HG03558 (cell line): Measurements from ENCODE around the gene TWIST2.

Experiments used
- ATAC-seq: cut with Tn5 transposase; IDR thresholded peaks from one replicate; pipeline ENCODE4 v1.9.1; 2021; ENCODE audit warnings: moderate number of reproducible peaks; ENCODE audit not compliant: unreplicated experiment; ENCODE audit errors: extremely low read depth

Gene TWIST2

DNA sequence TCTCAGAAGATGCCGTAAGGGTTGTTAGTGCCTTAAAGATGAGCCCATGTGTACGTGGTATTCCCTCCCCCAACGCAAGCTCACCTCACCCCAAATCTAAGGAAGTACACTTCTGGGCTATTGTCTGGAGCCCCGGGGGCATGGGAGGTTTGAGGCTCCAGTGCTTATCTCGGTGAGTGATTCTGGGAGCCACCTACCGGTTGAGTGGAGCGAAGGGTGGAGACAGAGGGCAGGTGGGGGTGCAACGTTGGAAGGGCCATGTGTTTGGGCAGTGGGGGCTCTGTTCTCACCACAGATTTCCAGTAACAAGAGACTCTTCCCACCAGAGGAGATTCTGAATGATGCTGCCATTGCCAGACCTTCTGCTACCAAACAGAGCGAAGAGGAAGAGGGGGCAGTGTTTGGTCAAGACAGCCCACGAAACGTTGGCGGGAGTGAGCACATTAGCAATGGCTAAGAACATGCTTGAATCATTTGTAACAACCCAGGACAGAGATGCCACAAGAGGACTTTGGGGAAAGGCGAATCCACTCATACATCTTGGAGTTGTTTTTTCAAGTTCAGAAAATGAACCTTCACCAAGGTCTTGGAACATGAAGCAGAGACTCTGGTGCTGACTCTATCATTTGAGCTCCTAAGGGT lies 38.7 kb downstream of the TWIST2 start:
- no peak for ATAC-seq

DNA sequence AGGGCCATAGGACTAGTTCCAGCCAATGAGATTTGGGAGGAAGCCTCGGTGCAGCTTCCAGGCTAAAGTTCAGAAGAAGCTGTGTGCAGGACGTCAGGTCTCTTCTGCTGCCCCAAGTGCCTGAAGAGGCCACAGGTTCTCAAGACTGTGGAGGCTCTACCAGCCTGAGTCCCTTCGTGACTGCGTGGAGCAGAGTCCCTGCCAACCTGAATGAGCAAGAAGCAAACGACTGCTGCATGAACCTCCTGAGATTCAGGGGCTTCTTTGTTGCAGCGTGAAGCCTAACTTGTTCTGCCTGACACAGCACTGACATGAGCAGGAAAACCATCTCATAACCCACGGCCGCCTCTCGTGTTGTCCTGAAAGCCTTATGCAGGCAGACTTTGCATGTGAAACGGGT lies 39.7 kb downstream of the TWIST2 start:
- ATAC-seq = no peak

DNA sequence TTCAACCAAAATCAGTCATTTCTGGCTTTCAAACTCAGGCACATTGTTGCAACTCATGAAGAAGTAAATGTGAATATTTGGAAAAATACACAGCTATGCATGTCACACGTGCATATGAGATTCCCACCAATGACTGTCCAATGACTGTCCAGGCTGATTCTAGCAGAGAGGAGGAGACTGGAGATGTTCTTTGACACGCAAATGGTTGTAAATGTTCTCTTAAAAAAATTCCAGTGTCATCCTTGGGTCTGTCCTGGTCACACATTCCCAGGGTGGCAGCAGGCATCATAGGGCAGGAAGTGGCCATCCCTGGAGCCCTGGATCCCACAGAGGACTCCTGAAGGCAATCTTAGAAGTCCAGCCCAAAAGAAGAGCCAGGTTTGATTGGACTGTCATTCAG lies 40.9 kb downstream of the TWIST2 start:
- no peak for ATAC-seq

DNA sequence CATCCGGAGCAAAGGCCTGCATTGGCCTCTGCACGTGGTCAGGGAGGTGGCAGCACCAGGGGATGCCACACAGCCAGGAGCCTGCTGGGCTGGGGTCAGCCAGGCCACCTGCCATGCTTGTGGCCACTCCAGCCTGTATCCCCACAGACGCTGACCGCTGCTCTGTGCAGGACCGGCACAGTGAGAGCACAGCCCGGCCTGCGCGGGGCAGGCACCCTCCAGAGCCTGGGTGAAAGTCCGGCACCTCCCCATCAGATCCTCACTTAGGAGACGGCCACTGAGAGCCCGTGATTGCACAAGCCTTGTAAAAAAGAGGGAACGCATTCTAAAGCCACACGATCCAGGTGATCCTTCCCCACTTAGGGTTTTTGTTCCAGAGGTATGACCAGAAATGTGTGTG lies 42.2 kb downstream of the TWIST2 start:
- ATAC-seq = no peak

DNA sequence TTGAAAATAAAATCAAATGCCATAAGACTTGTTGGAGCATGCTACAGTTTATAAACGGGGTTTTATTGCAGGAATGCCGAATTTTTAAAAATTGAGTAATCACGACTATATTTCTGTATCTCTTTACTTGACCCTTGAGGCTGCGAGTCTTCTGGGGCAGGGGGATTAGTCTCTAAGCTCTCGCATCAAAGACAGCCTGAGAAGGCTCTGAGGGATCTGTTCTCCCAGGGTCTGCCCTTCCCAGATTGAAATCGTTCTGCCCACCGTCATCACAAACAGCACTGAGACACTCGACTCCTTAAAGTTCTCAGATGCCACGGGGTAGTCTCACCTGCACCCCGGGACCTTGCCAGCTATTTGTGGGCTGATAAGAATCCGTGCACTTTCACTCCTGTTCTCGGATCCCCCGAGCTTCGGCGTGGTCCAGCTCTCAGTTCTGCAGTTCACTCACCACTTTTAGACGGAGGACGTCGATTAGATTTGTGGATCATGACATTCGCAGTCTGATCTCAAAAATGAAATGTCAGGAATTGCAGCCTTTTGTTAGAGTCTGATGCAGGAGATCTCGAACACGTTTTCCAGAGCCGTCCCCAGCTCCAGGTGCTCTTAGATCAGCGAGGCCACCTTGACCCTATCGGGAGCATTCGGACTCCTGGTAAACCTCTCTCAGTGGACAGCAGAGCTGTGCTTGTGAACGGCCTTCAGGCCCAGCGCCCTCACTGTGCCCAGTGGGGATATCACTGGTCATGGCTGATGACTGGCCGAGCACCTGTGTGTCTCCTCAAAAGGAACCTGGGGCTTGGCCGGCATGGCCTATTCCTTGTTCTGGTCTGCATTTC lies 43.0 kb downstream of the TWIST2 start:
- ATAC-seq = no peak

DNA sequence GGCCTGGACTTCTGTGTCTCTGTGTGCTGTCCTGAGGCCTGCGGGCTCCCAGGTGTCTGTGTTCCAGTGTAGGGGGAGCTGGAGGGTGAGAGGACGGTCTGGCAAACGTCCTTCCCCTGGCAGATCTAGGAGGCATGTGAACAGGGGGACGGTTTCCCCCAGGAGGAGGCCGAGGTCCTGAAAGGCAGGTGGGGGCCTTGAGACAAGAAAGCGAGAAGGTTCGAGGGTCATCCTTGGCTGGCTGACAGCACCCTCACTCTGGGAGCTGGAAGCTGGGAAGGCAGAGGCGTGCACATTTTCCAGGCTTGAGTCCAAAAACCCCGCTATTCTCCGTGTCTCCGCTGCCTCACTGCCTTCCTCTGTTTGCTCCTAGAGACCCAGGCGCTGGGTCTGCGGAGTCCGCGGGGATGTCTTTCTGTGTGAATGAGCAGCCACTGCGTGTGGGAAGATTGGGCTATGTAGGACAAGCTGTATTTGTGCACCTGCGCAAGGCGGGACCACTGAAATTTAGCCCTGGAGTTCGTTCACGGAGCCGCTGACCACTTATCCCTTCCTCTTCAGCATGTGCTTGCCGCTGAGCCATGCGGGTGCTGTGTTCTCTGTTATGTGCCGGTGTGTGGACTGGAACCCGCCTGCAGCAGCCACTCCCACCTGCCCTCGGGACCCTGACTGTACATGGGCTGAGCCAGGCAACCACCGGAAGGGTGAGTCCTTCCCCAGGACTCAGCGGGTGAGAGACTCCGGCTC lies 43.7 kb downstream of the TWIST2 start:
- no peak for ATAC-seq

DNA sequence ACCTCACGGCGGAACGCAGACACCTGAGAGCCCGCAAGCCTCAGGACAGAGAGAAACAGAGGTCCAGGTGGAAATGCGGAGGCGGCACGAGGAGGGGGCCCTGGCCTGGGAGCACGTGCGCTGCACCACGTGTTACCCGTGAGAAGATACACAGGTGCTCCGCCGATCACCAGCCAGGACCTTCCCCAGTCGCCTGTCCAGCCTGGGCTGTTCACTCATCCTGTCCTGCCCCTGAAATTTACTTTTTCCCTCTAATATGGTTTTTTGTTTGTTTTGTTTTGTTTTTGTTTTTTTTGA lies 44.3 kb downstream of the TWIST2 start:
- ATAC-seq = no peak

DNA sequence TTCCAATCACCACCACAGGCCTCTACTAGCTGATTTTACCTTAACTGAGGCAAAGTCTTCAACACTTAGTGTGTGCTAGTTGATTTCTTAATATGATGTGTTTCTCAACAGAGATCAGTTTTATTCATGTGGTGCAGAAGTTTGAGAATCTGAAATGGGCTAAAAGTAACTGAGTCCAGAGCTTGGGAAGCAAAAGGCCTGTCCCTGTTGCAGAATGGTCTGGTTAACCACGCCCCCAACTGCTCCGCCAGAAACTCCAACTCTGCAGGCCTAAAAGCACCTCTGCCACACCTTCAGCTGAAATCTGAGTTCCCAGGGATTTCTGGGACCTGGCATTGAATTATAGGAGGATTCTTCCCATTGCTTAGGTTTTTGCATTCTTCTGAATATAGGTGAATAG lies 44.9 kb downstream of the TWIST2 start:
- no peak for ATAC-seq

DNA sequence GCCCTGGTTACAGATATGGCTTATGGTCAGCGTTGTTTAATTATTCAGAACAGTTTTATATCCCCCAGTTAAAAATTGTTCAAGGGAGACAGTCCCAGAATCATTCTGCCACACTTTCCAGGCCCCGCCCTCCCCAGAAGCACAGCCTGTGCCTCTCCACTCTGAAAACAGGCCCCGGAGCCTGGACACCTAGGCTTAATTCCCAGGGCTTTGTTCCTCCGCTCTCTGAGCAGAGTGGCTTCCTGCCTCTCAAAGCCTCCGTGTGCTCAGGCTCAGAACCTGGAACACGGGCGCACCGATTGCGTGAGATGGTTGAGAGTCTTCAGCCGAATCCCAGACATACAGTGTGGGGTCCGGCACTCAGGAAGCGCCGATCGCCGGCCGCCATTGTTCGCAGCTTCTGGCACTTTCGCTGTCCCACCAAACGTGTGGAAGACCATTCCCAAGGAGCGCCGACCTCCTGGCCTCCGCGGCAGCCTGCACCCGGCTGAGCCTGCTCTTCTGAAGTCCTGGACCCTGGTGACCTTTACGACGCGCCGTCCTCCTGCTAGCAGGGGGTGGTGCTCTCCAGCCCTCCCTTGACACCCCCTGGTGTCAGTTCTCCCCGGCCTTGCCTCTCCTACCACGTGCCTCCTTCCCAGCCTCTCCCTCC lies 45.6 kb downstream of the TWIST2 start:
- no peak for ATAC-seq

DNA sequence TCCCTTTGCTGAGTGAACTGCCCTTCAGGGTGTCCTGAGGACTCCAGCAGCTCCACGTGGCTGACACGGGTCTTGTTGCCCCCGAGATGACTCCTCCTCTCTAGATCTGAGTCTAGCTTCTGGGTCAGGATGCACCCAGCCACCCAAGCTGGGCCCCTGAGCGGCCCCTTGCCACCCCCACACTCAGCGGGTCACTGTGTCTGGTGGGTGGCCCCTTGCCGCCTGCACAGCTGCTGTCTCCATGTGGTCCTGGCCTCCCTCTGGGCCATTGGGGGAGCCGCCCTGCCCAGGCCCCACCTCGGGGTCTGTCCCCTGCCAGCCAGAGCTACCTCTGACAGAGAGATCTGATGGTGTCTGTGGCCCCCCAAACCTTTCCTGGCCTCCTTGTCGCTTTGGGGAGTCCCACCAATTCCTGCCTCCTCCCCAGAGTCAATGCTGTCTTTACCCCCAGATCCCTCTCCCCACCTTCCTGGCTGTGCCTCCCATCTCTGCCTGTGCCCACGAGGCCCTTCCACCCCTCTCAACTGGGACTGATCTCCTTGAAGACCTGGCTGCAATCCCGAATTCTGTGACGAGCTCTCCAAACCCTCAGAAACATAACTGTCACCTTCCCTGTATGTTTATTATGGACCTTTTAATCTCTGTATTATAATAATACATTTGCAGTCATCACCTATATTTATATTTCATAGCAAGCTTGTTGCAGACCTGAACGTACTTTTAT lies 46.5 kb downstream of the TWIST2 start:
- ATAC-seq = no peak

DNA sequence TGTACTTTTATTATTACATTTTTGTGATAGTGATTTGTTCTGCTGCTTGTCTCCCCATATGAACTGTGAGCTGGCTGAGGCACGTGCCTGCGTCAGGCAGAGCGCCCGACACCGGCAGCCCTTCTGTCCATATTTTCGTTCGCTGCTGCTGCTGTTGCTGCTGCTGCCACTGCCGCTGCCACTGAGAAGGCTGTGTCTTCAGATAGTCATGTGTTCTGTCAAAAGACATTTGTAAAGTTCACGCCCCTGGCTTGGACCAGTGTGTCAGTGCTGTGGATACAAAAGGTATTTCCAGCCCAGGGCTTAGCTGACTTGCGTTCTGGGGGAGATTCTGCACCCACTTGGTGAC lies 47.0 kb downstream of the TWIST2 start:
- ATAC-seq = no peak

DNA sequence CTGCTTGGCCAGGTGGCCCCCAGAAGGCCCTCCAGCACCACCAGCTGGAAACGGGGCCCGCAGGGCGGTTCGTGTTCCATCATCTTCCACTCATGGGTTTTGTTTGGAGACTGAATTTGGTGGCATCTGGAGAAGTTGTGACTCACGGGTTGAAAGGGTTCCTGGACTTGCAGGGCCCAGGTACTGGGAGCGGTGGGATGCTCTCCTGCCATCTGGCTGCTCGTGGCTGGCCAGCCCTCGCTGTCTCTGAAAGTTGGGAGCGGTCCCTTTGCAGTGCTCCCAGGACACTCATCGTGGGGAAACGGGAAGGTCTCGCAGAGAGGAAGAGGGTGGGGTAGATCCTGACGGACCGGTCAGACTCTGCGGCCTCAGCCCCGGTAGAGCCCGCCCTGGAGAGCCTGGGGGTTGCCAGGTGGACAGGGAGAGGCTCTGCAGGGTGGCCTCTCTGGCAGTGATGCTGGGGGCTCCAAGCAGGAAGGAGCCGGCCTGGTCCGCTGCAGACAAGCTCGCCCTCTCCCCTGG lies 47.5 kb downstream of the TWIST2 start:
- ATAC-seq = no peak

DNA sequence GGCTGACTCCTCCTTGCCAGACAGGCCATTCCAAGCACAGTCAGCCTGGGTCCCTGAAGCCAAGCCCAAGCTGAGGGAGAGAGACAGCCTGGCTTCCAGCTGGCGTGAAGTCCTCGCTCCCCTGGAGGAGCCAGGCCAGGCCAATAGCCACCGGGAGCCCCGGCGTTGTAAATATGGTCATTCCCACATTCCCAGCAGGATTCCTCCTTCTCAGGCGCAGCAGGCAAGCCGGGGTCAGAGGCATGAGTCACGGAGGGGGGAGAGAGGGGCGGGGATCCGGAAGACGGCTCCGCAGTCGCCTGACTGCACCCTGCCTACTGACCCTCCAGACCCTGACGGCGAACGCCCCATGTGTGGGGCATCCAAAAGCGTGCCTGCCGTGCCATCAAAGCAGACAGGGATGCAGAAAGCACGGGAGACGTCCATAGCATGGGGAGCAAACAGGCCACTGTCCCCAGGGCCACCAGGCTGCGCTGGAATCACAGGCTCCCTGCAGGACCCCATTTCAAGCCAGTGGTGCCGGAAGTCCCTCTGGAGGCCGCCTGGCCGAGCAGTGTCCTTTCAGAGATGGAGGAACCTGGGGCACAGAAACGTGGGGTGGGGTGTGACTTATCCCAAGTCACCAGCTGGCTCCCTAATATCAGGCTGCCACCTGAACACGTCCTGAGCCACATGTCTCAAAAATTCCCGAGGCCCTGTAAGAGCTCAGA lies 48.2 kb downstream of the TWIST2 start:
- no peak for ATAC-seq

DNA sequence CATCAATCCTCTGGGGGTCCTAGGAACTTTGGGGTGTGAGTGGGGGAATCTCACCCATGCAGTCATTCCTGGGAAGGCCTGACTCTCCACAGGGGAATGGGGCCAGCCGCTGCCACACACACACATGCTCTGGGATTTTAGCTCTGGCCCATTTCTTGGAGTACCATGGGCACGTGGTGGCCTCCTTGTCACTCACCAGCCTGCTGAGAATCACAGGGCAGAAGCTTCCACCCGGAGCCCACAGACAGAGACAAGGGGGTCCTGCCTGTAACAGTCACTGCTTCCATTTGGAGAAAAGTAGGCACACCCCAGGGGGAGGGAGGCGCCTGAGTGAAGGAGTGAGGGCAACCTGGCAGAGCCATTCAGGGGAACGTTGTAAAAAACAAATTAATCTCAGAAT lies 48.8 kb downstream of the TWIST2 start:
- no peak for ATAC-seq

DNA sequence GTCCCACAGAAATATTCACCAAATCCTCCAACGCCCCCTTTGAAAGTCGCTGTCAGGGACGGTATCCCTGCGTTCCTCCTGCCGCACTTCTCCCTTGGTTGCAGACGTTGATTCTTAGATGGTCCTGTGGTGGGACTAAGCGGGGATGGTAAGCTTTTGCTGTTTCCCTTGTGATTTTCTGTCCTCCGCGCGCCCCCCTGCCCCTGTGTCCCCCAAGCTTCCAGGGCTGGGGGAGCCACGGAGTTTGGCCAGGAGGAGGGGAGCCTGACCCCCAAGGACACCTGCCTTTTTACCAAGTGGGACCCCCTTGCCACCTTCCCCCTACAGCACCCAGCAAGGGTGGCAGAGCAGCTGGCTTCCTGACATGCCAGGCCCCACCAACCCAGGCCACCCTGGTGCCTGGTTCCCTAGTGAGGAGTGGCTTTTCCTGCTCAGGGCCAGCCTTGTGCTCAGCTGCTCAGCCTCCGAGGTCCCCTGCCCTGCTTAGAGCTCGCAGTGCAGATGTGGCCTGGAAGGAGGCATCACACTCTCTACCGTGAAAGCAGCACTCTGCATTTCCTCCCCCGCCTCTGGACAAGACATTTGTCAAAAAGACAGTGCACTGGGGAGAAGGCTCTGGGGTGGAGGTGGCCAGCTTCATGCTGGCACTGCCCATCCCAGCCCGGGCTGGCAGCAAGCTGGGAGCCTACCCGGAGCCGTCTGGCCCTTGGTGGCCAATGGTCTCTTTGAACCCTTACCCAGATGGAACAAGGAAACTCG lies 49.4 kb downstream of the TWIST2 start:
- ATAC-seq = no peak

DNA sequence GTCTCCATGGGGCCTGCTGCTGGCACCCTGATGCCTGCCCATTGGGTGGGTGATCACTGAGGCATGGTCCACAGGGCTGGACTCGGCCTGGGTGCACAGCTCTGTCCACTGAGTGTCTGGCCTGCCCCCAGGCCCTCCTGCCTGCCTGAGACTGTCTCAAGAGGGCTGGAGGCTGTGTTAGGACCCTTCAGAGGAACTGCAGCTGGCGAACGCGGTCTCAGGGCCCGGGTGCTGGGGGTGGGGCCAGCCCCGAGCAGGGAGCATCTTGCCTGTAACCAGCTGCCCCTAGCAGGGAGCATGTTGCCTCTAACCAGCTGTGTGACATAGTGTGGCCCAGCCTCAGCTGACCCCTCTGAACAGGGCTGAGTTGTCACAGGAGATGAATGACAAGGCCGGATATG lies 50.0 kb downstream of the TWIST2 start:
- no peak for ATAC-seq

DNA sequence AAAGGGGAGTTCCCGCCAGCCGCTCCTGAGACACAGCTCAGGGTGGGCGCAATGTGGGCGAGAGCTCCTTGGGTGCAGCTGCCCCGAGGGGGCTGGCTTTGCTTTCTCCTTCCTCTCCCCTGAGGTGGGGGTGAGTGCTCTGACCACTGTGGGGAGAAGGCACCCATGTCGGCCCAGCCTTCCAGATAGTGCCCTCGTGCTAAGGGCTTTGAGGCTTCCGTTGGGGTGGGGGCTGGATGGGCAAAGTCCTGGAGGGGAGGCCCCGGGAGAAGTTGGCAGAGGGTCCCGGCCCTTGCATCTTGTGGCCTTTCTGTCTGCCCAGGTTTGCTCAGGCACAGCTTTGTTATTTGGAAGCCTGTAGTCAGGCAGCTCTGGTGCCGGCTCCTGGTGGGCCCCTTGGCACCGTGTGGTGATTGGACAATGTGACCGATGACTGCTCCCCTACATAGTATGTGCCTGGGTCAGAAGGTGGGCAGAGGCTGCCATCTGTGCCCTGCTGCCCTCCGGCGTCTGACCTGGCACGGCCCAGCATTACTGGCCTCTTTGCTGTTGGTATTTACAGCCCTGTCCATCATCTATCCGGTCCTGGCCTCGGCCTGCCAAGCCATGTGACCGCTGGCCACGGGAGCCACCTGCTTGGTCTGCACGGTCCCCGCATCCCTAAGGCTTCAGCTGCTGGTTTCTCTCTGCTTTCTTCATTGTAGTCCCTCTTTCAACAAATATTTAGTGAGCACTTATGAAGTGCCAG lies 50.8 kb downstream of the TWIST2 start:
- no peak for ATAC-seq

DNA sequence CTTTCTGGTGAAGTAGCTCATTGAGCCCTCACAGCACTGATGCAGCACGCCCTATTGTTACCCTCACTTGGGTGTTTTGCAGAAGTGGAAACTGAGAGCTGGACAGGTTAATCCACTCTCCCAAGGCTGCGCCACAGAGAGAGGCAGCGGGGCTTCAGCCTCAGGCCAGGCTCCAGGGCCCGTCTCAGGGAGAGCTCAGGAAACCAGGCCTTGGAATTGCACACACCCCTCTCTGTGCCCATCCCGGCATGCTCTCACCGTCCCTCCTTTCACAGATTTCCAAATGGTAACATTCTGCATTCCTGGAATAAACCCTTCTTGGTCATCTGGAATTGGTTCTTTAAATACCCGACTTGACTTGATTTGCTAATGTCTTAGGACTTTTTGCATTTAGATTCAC lies 51.5 kb downstream of the TWIST2 start:
- no peak for ATAC-seq
